ENCODE results near the gene HACD2. TPM values are rescaled to one million over a fixed set of nuclear protein-coding genes. Genes with fewer than 3 reads are reported as not detected.

The HACD2 gene
- total RNA-seq, 4 donors from 2014 or later = 11.9 to 70.5 (median 48.2) TPM

DNA sequence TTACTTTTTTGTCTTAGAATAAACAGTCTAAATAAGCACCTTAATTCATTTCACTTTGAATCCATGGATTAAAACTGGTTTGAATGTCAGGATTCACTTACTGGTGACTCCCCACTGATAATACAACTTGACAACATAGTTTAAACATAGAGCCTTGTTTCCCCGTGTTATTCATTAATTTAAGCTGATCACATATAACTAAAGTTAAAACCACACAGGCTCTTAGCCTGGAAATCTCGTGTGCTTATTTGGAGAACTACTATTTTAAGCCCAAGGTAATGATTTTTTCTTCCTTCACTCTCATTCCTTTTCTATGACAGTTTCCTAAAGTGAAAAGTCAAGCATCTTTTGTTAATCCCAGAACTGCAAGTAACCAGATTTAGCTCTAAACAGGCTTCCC lies 64.2 kb downstream of the HACD2 start:
- peaks cover 0 to 12% (median 0%) of the 10 kb centered on the region in 4 donors for H3K4me1 ChIP-seq
- no peak overlapping the region for H3K4me3 ChIP-seq
- peaks cover 0 to 4% (median 0%) of the 10 kb centered on the region in 4 donors for H3K36me3 ChIP-seq
- WGBS, 2 donors (ENCODE audit: low coverage in 1 of 2) = 59 to 64% methylated on average over 2 of the region's 2 CpGs
- intact Hi-C loops (cut with DNase I; ENCODE audit: low total_unique reads) (no loop called here), in situ Hi-C loops (cut with MboI; ENCODE audit: low pct_ligation_motif_present in 1 of 4, low pct_unique_long_range_greater_than_20kb in 1 of 4, low sequenced_read_pairs in 3 of 4) (no loop called here)
- H3K27me3 ChIP-seq = no peaks in the 10 kb centered on the region
- no peak for DNase-seq
- no peaks in the 10 kb centered on the region for H3K9me3 ChIP-seq
- no peak overlapping the region for H3K27ac ChIP-seq
- TF ChIP-seq, protein P1, sequence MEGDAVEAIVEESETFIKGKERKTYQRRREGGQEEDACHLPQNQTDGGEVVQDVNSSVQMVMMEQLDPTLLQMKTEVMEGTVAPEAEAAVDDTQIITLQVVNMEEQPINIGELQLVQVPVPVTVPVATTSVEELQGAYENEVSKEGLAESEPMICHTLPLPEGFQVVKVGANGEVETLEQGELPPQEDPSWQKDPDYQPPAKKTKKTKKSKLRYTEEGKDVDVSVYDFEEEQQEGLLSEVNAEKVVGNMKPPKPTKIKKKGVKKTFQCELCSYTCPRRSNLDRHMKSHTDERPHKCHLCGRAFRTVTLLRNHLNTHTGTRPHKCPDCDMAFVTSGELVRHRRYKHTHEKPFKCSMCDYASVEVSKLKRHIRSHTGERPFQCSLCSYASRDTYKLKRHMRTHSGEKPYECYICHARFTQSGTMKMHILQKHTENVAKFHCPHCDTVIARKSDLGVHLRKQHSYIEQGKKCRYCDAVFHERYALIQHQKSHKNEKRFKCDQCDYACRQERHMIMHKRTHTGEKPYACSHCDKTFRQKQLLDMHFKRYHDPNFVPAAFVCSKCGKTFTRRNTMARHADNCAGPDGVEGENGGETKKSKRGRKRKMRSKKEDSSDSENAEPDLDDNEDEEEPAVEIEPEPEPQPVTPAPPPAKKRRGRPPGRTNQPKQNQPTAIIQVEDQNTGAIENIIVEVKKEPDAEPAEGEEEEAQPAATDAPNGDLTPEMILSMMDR (IDR thresholded peaks at IDR 0.05) = no peak
- no peak for TF ChIP-seq POLR2A (IDR thresholded peaks at IDR 0.05)
- no peak for TF ChIP-seq POLR2AphosphoS5 (IDR thresholded peaks at IDR 0.05)
- no peak for TF ChIP-seq EP300 (IDR thresholded peaks at IDR 0.05; ENCODE audit: low read depth)

DNA sequence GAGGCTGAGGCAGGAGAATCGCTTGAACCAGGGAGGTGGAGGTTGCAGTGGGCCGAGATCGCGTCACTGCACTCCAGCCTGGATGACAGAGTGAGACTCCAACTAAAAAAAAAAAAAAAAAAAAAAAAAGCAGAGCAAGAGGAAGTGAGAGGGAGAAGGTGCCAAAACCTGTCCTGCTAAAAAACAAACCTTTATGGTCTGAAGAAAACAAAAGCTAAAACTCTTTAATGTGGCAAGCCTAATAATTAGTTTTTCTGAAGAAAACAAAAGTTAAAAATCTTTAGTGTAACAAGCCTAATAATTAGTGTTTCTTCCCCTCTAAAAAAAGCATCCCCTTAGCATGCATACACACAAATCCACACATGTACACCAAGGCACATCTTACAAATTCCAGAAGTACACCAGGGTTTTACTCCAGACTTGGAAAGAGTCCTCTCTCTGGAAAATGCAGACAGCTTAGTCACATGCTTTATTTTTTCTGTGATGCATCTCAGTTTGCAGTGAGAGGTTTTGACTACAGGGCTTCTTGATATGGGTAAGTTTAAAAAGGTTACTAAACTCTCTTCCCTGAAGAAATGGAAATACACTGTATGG lies 65.9 kb downstream of the HACD2 start:
- intact Hi-C loops (cut with DNase I; ENCODE audit: low total_unique reads) = no loop called here
- in situ Hi-C loops (cut with MboI; ENCODE audit: low pct_ligation_motif_present in 1 of 4, low pct_unique_long_range_greater_than_20kb in 1 of 4, low sequenced_read_pairs in 3 of 4) = no loop called here
- Histone ChIP-seq H3K27ac (no peak overlapping the region), H3K27me3 (no peaks in the 10 kb centered on the region), H3K9me3 (no peaks in the 10 kb centered on the region), H3K4me3 (no peak overlapping the region), H3K36me3 (peaks cover 0 to 4% (median 0%) of the 10 kb centered on the region in 4 donors), H3K4me1 (peaks cover 0 to 12% (median 0%) of the 10 kb centered on the region in 4 donors)
- no peak for DNase-seq
- 92% methylated on average over 4 of the region's 4 CpGs; no CpG with 5 or more reads in 1 of the 2 donors for WGBS, 2 donors (ENCODE audit: low coverage in 1 of 2)
- TF ChIP-seq POLR2A (IDR thresholded peaks at IDR 0.05) = no peak
- TF ChIP-seq POLR2AphosphoS5 (IDR thresholded peaks at IDR 0.05) = no peak
- TF ChIP-seq, protein P1 (IDR thresholded peaks at IDR 0.05) = no peak
- no peak for TF ChIP-seq EP300 (IDR thresholded peaks at IDR 0.05; ENCODE audit: low read depth)

DNA sequence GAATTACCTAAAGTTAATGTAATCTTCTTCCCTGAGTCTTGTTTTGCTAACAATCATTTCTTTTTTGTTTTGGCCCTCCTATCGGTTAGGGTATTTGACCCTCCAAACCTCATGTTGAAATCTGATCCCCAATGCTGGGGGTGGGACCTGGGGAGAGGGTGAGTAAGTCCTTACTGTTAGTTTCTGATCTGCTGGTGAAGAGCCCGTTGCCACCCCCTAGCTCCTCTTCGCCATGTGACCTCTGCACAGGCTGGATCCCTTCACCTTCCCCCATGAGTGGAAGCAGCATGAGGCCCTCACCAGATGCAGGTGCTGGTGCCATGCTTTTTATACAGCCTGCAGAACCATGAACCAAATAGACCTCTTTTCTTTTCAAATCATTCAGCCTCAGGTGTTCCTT lies 73.1 kb downstream of the HACD2 start:
- Histone ChIP-seq H3K4me3 (no peak overlapping the region), H3K9me3 (no peaks in the 10 kb centered on the region), H3K27ac (no peak overlapping the region), H3K27me3 (no peaks in the 10 kb centered on the region), H3K4me1 (no peaks in the 10 kb centered on the region), H3K36me3 (no peaks in the 10 kb centered on the region)
- intact Hi-C loops (cut with DNase I; ENCODE audit: low total_unique reads) (no loop called here), in situ Hi-C loops (cut with MboI; ENCODE audit: low pct_ligation_motif_present in 1 of 4, low pct_unique_long_range_greater_than_20kb in 1 of 4, low sequenced_read_pairs in 3 of 4) (no loop called here)
- DNase-seq = no peak
- TF ChIP-seq POLR2AphosphoS5 (IDR thresholded peaks at IDR 0.05) (no peak), EP300 (IDR thresholded peaks at IDR 0.05; ENCODE audit: low read depth) (no peak), POLR2A (IDR thresholded peaks at IDR 0.05) (no peak)
- TF ChIP-seq, protein P1 (IDR thresholded peaks at IDR 0.05) = no peak
- WGBS, 2 donors (ENCODE audit: low coverage in 1 of 2) = 84% methylated on average over 3 of the region's 3 CpGs; no CpG with 5 or more reads in 1 of the 2 donors

DNA sequence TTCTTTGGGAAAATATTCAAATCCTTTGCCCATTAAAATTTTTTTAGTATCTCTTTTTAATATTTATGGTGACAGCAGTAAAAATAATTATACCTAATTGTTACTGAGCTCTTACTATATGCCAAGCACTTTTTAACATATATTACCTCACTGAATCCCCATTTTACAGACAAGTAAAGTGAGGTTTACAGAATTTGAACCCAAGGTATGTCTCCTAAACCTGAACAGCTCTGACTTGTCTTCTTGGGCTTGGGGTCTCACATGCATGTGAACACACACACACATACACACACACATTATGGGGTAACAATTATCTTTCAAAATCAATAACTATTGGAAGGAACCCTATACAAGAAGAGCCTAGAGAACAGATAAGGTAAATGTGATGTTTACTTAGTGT lies 73.8 kb downstream of the HACD2 start:
- intact Hi-C loops (cut with DNase I; ENCODE audit: low total_unique reads) = no loop called here
- Histone ChIP-seq H3K27me3 (no peaks in the 10 kb centered on the region), H3K9me3 (no peaks in the 10 kb centered on the region), H3K4me3 (no peak overlapping the region), H3K4me1 (no peaks in the 10 kb centered on the region), H3K27ac (no peak overlapping the region), H3K36me3 (no peaks in the 10 kb centered on the region)
- TF ChIP-seq POLR2A (IDR thresholded peaks at IDR 0.05) (no peak), POLR2AphosphoS5 (IDR thresholded peaks at IDR 0.05) (no peak), EP300 (IDR thresholded peaks at IDR 0.05; ENCODE audit: low read depth) (no peak)
- TF ChIP-seq, protein P1 (IDR thresholded peaks at IDR 0.05) = no peak
- in situ Hi-C loops (cut with MboI; ENCODE audit: low pct_ligation_motif_present in 1 of 4, low pct_unique_long_range_greater_than_20kb in 1 of 4, low sequenced_read_pairs in 3 of 4) = no loop called here
- no peak for DNase-seq
